GM12874 (cell line): ENCODE measurements around the gene KIF26B.

Experiments
- TF ChIP-seq, protein P1 (sequence below): IDR thresholded peaks from 2 replicates; pipeline ENCODE4 v1.5.1; 2011; ENCODE audit warnings: low read depth, mild to moderate bottlenecking, control low read depth, low read length, moderate library complexity; ENCODE audit not compliant: insufficient read depth

Gene KIF26B

DNA sequence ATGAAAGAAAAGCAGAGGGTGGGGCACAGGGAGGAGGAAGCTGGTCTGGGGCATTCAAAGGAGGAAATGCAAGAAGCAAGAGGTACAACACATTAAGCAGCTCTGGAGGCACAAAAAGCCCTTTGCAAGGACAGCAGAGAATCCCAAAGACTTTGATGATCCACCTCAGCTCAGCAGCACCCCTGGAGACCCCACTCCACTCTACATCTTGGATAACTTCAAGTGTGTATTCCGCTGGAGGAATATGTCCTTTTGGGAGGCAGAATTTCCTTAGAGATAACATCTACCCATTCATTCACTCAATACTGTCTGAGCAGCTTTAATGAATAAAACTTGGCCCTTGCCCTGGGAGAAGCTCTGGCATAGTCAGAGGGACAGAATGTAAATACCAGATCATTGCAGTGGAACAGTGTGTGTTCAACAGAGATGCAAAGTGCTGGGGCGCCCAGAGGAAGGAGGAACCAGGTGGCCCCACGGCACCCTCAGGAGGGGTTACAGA, 599.7 kb downstream of the KIF26B start:
- TF ChIP-seq, protein P1, sequence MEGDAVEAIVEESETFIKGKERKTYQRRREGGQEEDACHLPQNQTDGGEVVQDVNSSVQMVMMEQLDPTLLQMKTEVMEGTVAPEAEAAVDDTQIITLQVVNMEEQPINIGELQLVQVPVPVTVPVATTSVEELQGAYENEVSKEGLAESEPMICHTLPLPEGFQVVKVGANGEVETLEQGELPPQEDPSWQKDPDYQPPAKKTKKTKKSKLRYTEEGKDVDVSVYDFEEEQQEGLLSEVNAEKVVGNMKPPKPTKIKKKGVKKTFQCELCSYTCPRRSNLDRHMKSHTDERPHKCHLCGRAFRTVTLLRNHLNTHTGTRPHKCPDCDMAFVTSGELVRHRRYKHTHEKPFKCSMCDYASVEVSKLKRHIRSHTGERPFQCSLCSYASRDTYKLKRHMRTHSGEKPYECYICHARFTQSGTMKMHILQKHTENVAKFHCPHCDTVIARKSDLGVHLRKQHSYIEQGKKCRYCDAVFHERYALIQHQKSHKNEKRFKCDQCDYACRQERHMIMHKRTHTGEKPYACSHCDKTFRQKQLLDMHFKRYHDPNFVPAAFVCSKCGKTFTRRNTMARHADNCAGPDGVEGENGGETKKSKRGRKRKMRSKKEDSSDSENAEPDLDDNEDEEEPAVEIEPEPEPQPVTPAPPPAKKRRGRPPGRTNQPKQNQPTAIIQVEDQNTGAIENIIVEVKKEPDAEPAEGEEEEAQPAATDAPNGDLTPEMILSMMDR: no peak
